Measurements from ENCODE around the gene TMEM242.

Gene TMEM242

GRCh38 chr6:157246771-157247484, 76.4 kb downstream of the TMEM242 start:
- in situ Hi-C loops (cut with HindIII; ENCODE audit: low sequenced_read_pairs), result no loop called here
- H3K4me3 ChIP-seq (ENCODE audit: low read depth, low read length), result no peak overlapping the region
- no peak for TF ChIP-seq CTCF (IDR thresholded peaks at IDR 0.05; ENCODE audit: low read depth, low read length, missing control alignments)
- no peak for DNase-seq (ENCODE audit: low read depth)

- TF ChIP-seq CTCF (IDR thresholded peaks at IDR 0.05; ENCODE audit: low read depth, low read length, missing control alignments), result no peak
- in situ Hi-C loops (cut with HindIII; ENCODE audit: low sequenced_read_pairs), result no loop called here
These were observed 77.2 kb downstream of the TMEM242 start for GRCh38 chr6:157246048-157246630.

GRCh38 chr6:157245436-157245835, 77.9 kb downstream of the TMEM242 start:
- DNase-seq (ENCODE audit: low read depth), result no peak
- in situ Hi-C loops (cut with HindIII; ENCODE audit: low sequenced_read_pairs), result no loop called here
- no peak for TF ChIP-seq CTCF (IDR thresholded peaks at IDR 0.05; ENCODE audit: low read depth, low read length, missing control alignments)
- no peak overlapping the region for H3K4me3 ChIP-seq (ENCODE audit: low read depth, low read length)

More at GRCh38 chr6:157246048-157246630, 77.2 kb downstream of the TMEM242 start:
- DNase-seq (ENCODE audit: low read depth), result no peak
- H3K4me3 ChIP-seq (ENCODE audit: low read depth, low read length), result no peak overlapping the region

GRCh38 chr6:157244780-157245179, 78.5 kb downstream of the TMEM242 start:
- in situ Hi-C loops (cut with HindIII; ENCODE audit: low sequenced_read_pairs), result no loop called here

GRCh38 chr6:157244175-157244574, 79.1 kb downstream of the TMEM242 start:
- no peak for TF ChIP-seq CTCF (IDR thresholded peaks at IDR 0.05; ENCODE audit: low read depth, low read length, missing control alignments)
- no peak for DNase-seq (ENCODE audit: low read depth)
- H3K4me3 ChIP-seq (ENCODE audit: low read depth, low read length), result no peak overlapping the region
- in situ Hi-C loops (cut with HindIII; ENCODE audit: low sequenced_read_pairs), result no loop called here

More at GRCh38 chr6:157244780-157245179, 78.5 kb downstream of the TMEM242 start:
- no peak for DNase-seq (ENCODE audit: low read depth)
- H3K4me3 ChIP-seq (ENCODE audit: low read depth, low read length), result no peak overlapping the region
- no peak for TF ChIP-seq CTCF (IDR thresholded peaks at IDR 0.05; ENCODE audit: low read depth, low read length, missing control alignments)

GRCh38 chr6:157242791-157243190, 80.5 kb downstream of the TMEM242 start:
- in situ Hi-C loops (cut with HindIII; ENCODE audit: low sequenced_read_pairs), result no loop called here
- DNase-seq (ENCODE audit: low read depth), result no peak
- no peak for TF ChIP-seq CTCF (IDR thresholded peaks at IDR 0.05; ENCODE audit: low read depth, low read length, missing control alignments)
- no peak overlapping the region for H3K4me3 ChIP-seq (ENCODE audit: low read depth, low read length)
